Measurements from ENCODE around the gene SLC27A2.

The SLC27A2 gene

GRCh38 chr15:50192926-50193620, 11.1 kb downstream of the SLC27A2 start:
- no peak for DNase-seq

GRCh38 chr15:50202003-50202402, 20.0 kb downstream of the SLC27A2 start:
- no peak for DNase-seq

GRCh38 chr15:50206020-50206419, 24.0 kb downstream of the SLC27A2 start:
- DNase-seq: no peak

DNA sequence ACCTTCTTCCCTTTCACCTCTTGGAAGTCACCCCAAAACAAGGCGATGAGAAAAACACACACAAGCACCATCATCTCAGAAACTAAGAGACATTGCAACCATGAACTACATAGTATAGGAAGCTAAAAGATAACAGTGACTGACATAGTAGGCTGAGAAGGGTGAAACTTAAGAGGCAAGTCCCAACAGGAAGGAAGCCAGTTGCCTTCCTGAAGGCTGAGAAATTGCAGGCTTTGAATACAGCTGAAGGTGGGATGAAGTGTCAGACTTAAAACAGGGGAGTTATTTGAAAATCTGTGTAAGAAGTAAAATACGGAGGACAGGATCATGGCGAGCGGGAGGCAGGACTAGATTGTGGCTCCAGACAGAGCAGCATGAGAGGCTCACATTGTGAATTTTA, 27.8 kb downstream of the SLC27A2 start:
- DNase-seq: no peak

DNA sequence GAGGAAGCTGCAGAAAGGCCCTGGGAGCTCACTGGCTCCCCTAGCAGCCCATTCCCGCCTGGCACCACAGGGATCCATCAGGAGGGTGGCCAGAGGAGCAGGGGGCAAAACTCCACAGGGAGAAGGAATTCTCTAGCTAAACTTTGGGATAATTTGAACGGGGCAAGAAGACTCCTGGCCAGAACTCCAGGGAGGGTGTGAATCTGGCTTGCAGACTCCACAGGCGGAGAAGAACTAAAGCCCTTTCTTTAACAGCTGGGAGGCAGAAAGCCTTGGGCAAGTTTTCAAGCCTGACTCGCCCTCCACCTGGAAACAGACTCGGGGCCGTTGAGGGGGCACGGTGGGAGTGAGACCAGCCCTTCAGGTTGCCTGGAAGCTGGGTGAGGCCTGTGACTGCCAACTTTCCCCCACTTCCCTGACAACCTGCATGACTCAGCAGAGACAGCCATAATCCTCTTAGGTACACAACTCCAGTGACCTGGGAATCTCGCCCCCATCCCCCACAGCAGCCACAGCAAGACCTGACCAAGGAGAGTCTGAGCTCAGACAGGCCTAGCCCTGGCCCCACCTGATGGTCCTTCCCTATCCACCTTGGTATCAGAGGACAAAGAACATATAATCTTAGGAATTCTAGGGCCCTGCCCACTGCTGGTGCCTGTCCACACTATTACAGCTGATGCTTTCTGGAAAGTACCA, 28.6 kb downstream of the SLC27A2 start:
- DNase-seq: peak; percentile 8

- DNase-seq: no peak
Observed at GRCh38 chr15:50218291-50218690, 36.3 kb downstream of the SLC27A2 start.

DNA sequence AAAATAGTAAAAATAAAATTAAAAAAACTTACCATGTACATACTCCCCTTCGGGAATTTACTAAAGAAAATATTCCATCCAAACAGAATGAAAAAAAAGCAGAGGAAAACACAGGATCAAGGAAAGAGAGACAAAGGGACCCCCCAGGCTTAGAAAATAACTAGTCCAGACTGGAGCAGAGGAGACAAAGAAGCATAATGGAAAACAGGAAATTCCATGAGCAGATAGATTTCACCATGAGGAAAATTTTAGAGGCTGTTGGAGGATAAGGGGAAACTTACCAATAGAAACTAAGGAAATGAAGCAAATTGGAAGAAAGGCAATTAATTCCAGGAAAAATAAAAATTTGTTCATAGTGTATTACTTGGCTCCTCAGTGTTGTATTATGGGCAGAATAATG, 36.7 kb downstream of the SLC27A2 start:
- DNase-seq: no peak

DNA sequence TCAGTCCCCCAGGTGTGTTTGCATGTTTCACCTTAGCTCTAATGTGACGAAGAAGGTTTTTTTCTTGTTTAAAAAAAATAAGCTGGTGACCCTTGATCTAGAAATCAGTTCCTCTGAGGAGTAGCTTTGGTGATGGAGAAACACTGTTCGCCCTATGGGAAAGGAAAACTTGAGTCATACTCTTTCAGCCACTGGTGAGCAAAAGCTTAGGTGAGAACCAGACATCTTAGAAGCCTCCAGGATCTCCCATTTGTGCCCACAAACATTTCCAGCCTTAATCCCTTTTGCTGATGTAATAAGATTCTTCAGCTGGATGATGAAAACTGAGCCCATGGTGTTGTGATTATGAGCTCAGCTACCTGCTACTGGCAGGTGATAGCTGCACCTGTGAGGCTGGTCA, 37.8 kb downstream of the SLC27A2 start:
- DNase-seq: no peak

- DNase-seq: peak; percentile 37
Observed at GRCh38 chr15:50222181-50222580, 40.2 kb downstream of the SLC27A2 start.

- no peak for DNase-seq
Observed at GRCh38 chr15:50224606-50225005, 42.6 kb downstream of the SLC27A2 start.

DNA sequence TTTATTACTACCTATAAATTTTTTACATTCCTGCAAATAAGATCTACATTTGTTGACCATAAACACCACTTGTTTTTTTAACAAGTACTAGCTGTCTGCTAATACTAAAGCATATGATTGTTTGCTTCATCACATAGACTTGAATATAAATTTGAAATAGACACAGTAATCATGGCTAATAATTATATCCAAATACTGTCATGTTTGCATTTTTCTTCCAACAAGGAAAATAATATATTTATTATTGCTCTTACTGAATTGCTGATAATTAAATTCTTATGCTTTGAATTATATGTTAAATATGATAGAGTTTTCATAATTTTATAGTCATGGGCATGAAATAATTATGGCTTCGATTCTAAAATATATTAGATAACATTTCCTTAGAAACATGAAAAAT, 43.1 kb downstream of the SLC27A2 start:
- DNase-seq: no peak

DNA sequence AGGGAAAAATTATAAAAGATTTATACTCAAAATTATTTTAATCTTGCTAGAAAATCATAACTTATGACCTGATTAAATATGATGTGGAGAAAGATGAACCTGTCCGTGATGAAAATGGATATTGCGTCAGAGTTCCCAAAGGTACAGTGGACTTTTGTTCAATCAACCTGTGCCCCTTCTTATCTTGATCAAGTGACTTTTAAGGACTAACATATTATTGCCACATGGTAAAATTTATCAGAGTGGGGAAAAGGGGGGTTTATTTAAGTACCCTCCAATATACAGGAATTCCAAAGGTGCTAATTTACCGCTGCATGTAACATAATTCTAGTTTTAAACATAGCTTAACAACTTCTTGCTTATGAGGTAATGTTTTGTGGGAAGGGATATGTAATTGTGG, 43.9 kb downstream of the SLC27A2 start:
- DNase-seq: no peak

DNA sequence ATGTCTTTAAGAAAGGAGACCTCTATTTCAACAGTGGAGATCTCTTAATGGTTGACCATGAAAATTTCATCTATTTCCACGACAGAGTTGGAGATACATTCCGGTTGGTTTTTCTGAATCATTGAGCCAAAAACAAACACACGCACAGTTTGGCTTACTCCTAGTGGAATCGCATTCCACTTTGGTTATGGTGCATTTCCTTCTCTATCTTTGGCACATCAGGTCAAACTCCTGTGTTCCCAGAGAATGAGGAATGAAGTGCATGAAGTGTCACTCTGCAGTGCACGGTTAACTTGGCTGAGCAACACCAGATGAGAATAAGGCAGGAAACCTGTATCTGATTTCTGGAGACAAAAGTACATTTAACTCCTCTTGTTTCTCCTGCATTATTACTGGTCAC, 45.1 kb downstream of the SLC27A2 start:
- DNase-seq: no peak

DNA sequence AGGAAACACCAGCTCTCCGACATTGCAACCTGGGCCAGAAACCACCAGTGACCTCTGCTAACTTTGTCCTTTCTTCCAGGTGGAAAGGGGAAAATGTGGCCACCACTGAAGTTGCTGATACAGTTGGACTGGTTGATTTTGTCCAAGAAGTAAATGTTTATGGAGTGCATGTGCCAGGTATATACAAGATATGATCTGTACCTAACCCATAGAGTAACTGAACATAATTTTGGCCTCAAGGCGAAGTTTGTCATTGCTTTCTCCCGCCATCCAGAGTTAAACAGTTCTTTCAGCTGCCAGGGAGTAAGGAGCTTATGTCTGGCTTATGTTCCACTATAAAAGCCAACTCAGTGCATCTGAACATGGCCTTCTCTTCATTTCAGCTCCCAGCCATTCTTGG, 46.9 kb downstream of the SLC27A2 start:
- DNase-seq: no peak

GRCh38 chr15:50229336-50229735, 47.3 kb downstream of the SLC27A2 start:
- no peak for DNase-seq

- no peak for DNase-seq
Observed at GRCh38 chr15:50231761-50232160, 49.8 kb downstream of the SLC27A2 start.

GRCh38 chr15:50232791-50233190, 50.8 kb downstream of the SLC27A2 start:
- DNase-seq: no peak

DNA sequence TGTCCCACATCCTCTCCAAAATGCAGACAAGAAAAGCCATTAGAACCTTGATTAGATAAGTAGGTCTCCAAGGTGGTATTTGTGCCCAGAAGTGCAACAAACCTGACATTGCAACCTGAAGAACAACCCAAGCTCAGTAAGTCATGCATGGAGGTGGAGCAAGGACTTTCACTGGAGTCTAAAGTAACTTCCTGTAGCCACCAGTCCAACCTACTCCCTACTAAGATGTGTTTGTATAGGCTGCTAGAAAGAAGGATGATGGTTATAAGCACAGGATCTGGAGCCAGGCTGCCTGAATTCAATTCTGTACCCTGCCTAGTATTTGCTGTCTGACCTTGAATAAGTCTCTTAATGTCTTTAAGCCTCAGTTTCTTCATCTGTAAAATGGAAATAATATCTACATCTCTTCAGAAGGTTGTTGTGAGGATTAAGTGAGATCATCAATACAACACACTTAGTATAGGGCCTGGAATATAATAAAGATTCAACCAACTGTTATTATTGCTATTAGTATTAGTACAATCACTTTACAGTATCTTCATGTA, 51.3 kb downstream of the SLC27A2 start:
- DNase-seq: no peak

DNA sequence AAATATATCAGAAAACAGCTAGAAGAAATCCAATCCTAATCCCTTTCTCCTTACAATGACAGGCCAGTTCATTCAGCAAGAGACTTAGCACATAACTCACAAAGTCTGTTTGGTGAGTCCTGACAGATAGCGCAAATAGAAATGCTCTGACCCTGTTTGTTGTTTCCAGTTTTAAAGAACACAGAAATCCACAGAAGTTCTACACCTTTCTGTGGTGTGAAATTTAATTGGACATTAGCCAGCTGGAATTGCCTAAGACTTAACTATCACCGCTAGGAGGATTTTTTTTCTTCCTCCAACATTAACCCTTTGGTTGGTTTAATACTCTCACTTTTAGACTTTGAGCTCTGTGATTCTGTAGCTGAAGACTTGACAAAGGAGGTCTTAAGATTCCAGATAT, 52.8 kb downstream of the SLC27A2 start:
- no peak for DNase-seq

DNA sequence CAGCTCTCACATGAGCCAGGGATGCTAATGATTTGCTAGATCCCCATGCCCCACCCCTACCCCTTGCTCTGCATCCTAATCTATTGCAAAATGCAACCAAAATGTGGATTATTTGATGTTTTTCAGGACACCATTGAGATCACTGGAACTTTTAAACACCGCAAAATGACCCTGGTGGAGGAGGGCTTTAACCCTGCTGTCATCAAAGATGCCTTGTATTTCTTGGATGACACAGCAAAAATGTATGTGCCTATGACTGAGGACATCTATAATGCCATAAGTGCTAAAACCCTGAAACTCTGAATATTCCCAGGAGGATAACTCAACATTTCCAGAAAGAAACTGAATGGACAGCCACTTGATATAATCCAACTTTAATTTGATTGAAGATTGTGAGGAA, 53.8 kb downstream of the SLC27A2 start:
- no peak for DNase-seq

- DNase-seq: no peak
Observed at GRCh38 chr15:50236433-50236832, 54.4 kb downstream of the SLC27A2 start.

GRCh38 chr15:50238255-50238654, 56.3 kb downstream of the SLC27A2 start:
- DNase-seq: no peak

- DNase-seq: no peak
Observed at GRCh38 chr15:50241684-50242450, 59.9 kb downstream of the SLC27A2 start.

DNA sequence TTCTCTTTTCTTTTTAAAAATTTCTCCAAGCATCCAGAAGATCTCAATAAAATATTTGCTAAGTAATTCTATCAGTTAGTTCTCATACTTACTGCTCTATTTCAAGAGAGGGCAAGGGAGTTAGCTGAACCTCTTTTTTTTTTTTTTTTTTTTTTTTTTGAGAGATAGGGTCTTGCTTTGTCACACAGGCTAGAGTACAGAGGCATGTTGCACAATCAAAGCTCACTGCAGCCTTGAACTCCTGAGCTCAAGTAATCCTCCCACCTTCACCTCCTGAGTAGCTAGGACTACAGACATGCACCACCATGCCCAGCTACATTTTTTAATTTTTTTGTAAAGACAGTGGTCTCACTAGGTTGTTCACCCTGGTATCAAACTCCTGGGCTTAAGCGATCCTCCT, 62.2 kb downstream of the SLC27A2 start:
- no peak for DNase-seq

Data from eye (tissue), 1 donor.